Thoracic aorta (tissue), 2 donors: ENCODE measurements around the gene TSPAN31. TPM values are rescaled to one million over a fixed set of nuclear protein-coding genes. Genes with fewer than 3 reads are reported as not detected.

Experiments
- ATAC-seq: fragments of 150-250 bp; one replicate; pipeline ENCODE4 v1.8.0; 2017; ENCODE audit warnings: low read depth; ENCODE audit not compliant: insufficient number of reproducible peaks, low FRiP score
- DNase-seq: peaks from one replicate; pipeline ENCODE4 v3.0.0-alpha.2; 2020; ENCODE audit warnings: low spot score
- H3K27ac ChIP-seq, 2 donors: fragments of 200-600 bp; sonication (generic); 1 replicate in 1 of 2; 2 replicates in 1 of 2; pipeline ENCODE4 v1.5.1; 2016; ENCODE audit warnings: mild to moderate bottlenecking in 2 of 2, moderate library complexity in 2 of 2
- H3K27me3 ChIP-seq: fragments of 200-600 bp; sonication (generic); replicated peaks from 2 replicates; pipeline ENCODE4 v1.6.0; 2016; ENCODE audit warnings: mild to moderate bottlenecking; ENCODE audit not compliant: insufficient read depth
- H3K36me3 ChIP-seq: fragments of 200-600 bp; sonication (generic); one replicate; pipeline ENCODE4 v1.5.1; 2016
- H3K4me1 ChIP-seq, 2 donors: fragments of 200-600 bp; sonication (generic); 1 replicate in 1 of 2; 2 replicates in 1 of 2; pipeline versions ENCODE4 v1.5.1 to v1.6.0; 2016; ENCODE audit warnings: low read depth in 2 of 2, mild to moderate bottlenecking in 1 of 2; ENCODE audit not compliant: control insufficient read depth in 1 of 2
- H3K4me3 ChIP-seq: fragments of 200-600 bp; sonication (generic); 2 replicates; pipeline ENCODE4 v1.5.1; 2016; ENCODE audit warnings: mild to moderate bottlenecking
- H3K9me3 ChIP-seq: fragments of 200-600 bp; sonication (generic); 2 replicates; pipeline ENCODE4 v1.5.1; 2016
- CTCF ChIP-seq: fragments of 200-600 bp; sonication (generic); IDR thresholded peaks from one replicate; pipeline ENCODE4 v1.5.1; 2019; ENCODE audit warnings: antibody characterized with exemption
- total RNA-seq, 2 donors: library from RNA; depleted of rRNA; stranded (reverse); fragments of >200 nt; gene quantifications; one replicate each; pipeline versions ENCODE4 v1.1.0 to v1.2.3, GENCODE V29; 2016

TSPAN31 gene
- total RNA-seq, 2 donors from 2014 or later = 58.8 to 115 TPM

- no peak overlapping the region for H3K4me3 ChIP-seq
- no peaks in the 10 kb centered on the region for H3K9me3 ChIP-seq
- peaks cover 14% of the 10 kb centered on the region for H3K36me3 ChIP-seq
- H3K27me3 ChIP-seq = no peaks in the 10 kb centered on the region
- H3K27ac ChIP-seq = no peak overlapping the region
- TF ChIP-seq CTCF = no peak
- peaks cover 15 to 23% of the 10 kb centered on the region in 2 donors for H3K4me1 ChIP-seq
- ATAC-seq (no peak), DNase-seq (no peak)
Measured at GRCh38 chr12:57760347-57760982, 15.6 kb downstream of the TSPAN31 start.

GRCh38 chr12:57761391-57761998 lies 16.7 kb downstream of the TSPAN31 start:
- no peak overlapping the region for H3K4me3 ChIP-seq
- peaks cover 15 to 25% of the 10 kb centered on the region in 2 donors for H3K4me1 ChIP-seq
- DNase-seq = no peak
- no peaks in the 10 kb centered on the region for H3K9me3 ChIP-seq
- no peak overlapping the region for H3K27ac ChIP-seq
- ATAC-seq = no peak
- H3K27me3 ChIP-seq = no peaks in the 10 kb centered on the region
- peaks cover 14% of the 10 kb centered on the region for H3K36me3 ChIP-seq
- TF ChIP-seq CTCF = no peak

- Histone ChIP-seq H3K9me3 (no peaks in the 10 kb centered on the region), H3K27ac (no peak overlapping the region), H3K27me3 (no peaks in the 10 kb centered on the region), H3K4me1 (peaks cover 15 to 30% of the 10 kb centered on the region in 2 donors), H3K36me3 (peaks cover 14% of the 10 kb centered on the region), H3K4me3 (no peak overlapping the region)
- ATAC-seq (no peak), DNase-seq (no peak)
- no peak for TF ChIP-seq CTCF
Measured at GRCh38 chr12:57762463-57762862, 17.6 kb downstream of the TSPAN31 start.

GRCh38 chr12:57763881-57764661 lies 19.2 kb downstream of the TSPAN31 start:
- H3K4me1 ChIP-seq = peaks cover 15 to 30% of the 10 kb centered on the region in 2 donors
- TF ChIP-seq CTCF = no peak
- no peaks in the 10 kb centered on the region for H3K36me3 ChIP-seq
- H3K27ac ChIP-seq = no peak overlapping the region
- ATAC-seq = no peak
- H3K4me3 ChIP-seq = no peak overlapping the region
- H3K27me3 ChIP-seq = no peaks in the 10 kb centered on the region
- no peaks in the 10 kb centered on the region for H3K9me3 ChIP-seq
- no peak for DNase-seq

GRCh38 chr12:57764662-57765002 lies 19.8 kb downstream of the TSPAN31 start:
- DNase-seq (no peak), ATAC-seq (no peak)
- H3K4me1 ChIP-seq = peaks cover 15 to 30% of the 10 kb centered on the region in 2 donors
- no peaks in the 10 kb centered on the region for H3K9me3 ChIP-seq
- no peaks in the 10 kb centered on the region for H3K27me3 ChIP-seq
- no peaks in the 10 kb centered on the region for H3K36me3 ChIP-seq
- no peak for TF ChIP-seq CTCF
- no peak overlapping the region for H3K27ac ChIP-seq
- H3K4me3 ChIP-seq = peak overlapping the region; percentile 68
